ENCODE results near the gene HSPB1.
"Not testable (repeated sequence)": the region's sequence is repeated elsewhere in the genome, so short reads cannot be mapped to it uniquely, and the experiment has no call there.

HSPB1 gene

DNA sequence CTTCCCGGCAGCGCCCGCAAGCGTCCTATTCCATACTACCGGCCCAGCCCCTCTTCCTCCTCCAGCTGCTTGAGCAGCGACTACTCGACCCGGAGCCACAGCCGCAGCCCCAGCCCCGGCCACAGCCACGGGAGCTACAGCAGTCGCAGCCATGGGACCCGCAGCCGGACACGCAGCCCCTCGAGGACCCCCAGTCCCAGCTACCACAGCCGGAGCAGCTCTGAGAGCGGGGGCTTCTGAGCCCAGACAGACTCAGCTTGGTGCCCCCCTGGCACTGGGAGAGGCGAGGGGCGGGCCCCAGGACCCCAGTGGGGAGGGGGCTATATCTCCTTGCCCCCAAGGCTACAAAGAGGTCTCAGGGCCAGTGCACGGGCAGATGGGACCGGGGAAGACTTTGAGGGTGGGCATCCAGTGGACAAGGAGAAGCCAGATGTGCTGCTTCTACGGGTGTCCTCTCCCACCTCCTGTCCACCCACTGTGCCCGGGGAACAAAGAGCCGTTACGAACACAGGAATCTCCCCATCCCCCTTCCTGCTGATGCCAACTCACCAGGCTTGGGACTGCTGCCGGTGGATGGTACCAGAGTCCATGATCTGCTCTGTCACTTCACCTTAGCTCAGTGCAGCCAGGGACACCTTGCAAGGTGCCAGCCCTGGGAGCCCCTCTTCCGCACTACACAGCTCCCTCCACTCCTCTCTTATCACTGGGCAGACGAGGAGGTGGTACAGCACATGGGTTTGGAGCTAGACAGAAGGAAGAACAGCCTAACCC lies 16.7 kb upstream of the HSPB1 start:
- Histone ChIP-seq H3K4me3 (ENCODE audit: low read depth, low read length) (no peak overlapping the region), H3K4me1 (ENCODE audit: control insufficient read depth, insufficient read depth, low read length) (no peaks in the 10 kb centered on the region), H3K27ac (ENCODE audit: extremely low read depth, low read depth, low read length) (no peak overlapping the region), H3K9me3 (ENCODE audit: control insufficient read depth, insufficient read depth, low read depth, low read length) (no peaks in the 10 kb centered on the region), H3K36me3 (ENCODE audit: control insufficient read depth in 2 of 2, insufficient read depth in 1 of 2, low read length in 2 of 2) (no peaks in the 10 kb centered on the region)
- ChIA-PET POLR2A (no interaction called here), CTCF (interaction anchor here (0.6 to 1.2 kb wide), 3 partner anchors 23 to 30 kb away, joined by 3 to 5 read pairs (median 3); no protein-coding TSS in a partner anchor)
- TF ChIP-seq ZNF600 (tag by site-specific recombination; IDR thresholded peaks at IDR 0.05) (peak; percentile 46; the same call in 1 of the 2 replicates), ZNF830 (tag by site-specific recombination; IDR thresholded peaks at IDR 0.05; ENCODE audit: low read depth) (no peak)

GRCh38 chr7:76286842-76287403 lies 15.6 kb upstream of the HSPB1 start:
- no peak overlapping the region for H3K4me3 ChIP-seq (ENCODE audit: low read depth, low read length)
- POLR2A ChIA-PET: interaction anchor here (0.5 kb wide), 1 partner anchor 16 kb away, joined by 3 read pairs; no protein-coding TSS in a partner anchor
- H3K27ac ChIP-seq (ENCODE audit: extremely low read depth, low read depth, low read length): no peak overlapping the region
- no peaks in the 10 kb centered on the region for H3K9me3 ChIP-seq (ENCODE audit: control insufficient read depth, insufficient read depth, low read depth, low read length)
- H3K4me1 ChIP-seq (ENCODE audit: control insufficient read depth, insufficient read depth, low read length): no peaks in the 10 kb centered on the region
- TF ChIP-seq ZNF37A (tag by site-specific recombination; IDR thresholded peaks at IDR 0.05): no peak
- no peak for TF ChIP-seq ZNF555 (tag by site-specific recombination; conservative IDR thresholded peaks at IDR 0.05)
- H3K36me3 ChIP-seq (ENCODE audit: control insufficient read depth in 2 of 2, insufficient read depth in 1 of 2, low read length in 2 of 2): no peaks in the 10 kb centered on the region
- CTCF ChIA-PET: interaction anchor here (1.0 to 2.9 kb wide), 3 partner anchors 24 to 28 kb away, joined by 3 to 24 read pairs (median 5); no protein-coding TSS in a partner anchor

DNA sequence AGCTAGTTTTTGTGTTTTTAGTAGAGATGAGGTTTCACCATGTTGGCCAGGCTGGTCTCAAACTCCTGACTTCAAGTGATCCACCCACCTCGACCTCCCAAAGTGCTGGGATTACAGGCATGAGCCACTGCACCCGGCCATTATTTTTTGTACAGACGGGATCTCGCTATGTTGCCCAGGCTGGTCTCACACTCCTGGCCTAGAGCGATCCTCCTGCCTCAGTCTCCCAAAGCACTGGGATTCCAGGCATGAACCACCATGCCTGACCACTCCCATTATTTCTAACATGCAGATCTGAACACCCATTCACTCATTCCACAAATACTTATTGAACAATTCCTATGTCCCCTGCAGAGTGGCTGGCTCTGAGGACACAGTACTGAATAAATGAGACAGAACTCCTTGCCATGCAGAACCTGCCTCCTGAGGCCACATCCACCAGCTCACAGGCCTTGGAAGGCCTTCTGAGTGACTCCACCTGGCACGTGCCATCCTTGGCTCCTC lies 11.6 kb upstream of the HSPB1 start:
- peak overlapping the region; percentile 48; the same call in 1 of the 2 replicates for H3K27ac ChIP-seq (ENCODE audit: extremely low read depth, low read depth, low read length)
- not testable (repeated sequence) for H3K4me1 ChIP-seq (ENCODE audit: control insufficient read depth, insufficient read depth, low read length); H3K36me3 ChIP-seq (ENCODE audit: control insufficient read depth in 2 of 2, insufficient read depth in 1 of 2, low read length in 2 of 2); H3K4me3 ChIP-seq (ENCODE audit: low read depth, low read length); H3K9me3 ChIP-seq (ENCODE audit: control insufficient read depth, insufficient read depth, low read depth, low read length)
- TF ChIP-seq ZNF121 (tag by site-specific recombination; IDR thresholded peaks at IDR 0.05): peak; percentile 68
- ChIA-PET POLR2A (interaction anchor here (0.7 to 1.6 kb wide), 5 partner anchors 9 to 640 kb away, joined by 3 to 12 read pairs (median 6); no protein-coding TSS in a partner anchor), CTCF (interaction anchor here (0.5 to 6.1 kb wide), 25 partner anchors 9 to 352 kb away, joined by 3 to 133 read pairs (median 4); partner anchors contain the start of gene HSPB1)

GRCh38 chr7:76291351-76292212 lies 10.9 kb upstream of the HSPB1 start:
- no peaks in the 10 kb centered on the region for H3K4me1 ChIP-seq (ENCODE audit: control insufficient read depth, insufficient read depth, low read length)
- ChIA-PET CTCF (interaction anchor here (0.5 to 6.1 kb wide), 27 partner anchors 9 to 1208 kb away, joined by 3 to 133 read pairs (median 4); partner anchors contain the start of gene HSPB1), POLR2A (interaction anchor here (0.6 to 1.6 kb wide), 6 partner anchors 10 to 82 kb away, joined by 3 to 7 read pairs (median 4); no protein-coding TSS in a partner anchor)
- no peaks in the 10 kb centered on the region for H3K9me3 ChIP-seq (ENCODE audit: control insufficient read depth, insufficient read depth, low read depth, low read length)
- no peak overlapping the region for H3K4me3 ChIP-seq (ENCODE audit: low read depth, low read length)
- no peaks in the 10 kb centered on the region for H3K36me3 ChIP-seq (ENCODE audit: control insufficient read depth in 2 of 2, insufficient read depth in 1 of 2, low read length in 2 of 2)
- H3K27ac ChIP-seq (ENCODE audit: extremely low read depth, low read depth, low read length): peak overlapping the region; percentile 48; the same call in 1 of the 2 replicates
- TF ChIP-seq ELK4 (IDR thresholded peaks at IDR 0.05; ENCODE audit: borderline replicate concordance, low read depth, low read length): no peak
- no peak for TF ChIP-seq ZNF394 (tag by site-specific recombination; IDR thresholded peaks at IDR 0.05; ENCODE audit: borderline replicate concordance)
- TF ChIP-seq ZSCAN18 (tag by site-specific recombination; IDR thresholded peaks at IDR 0.05): no peak
- TF ChIP-seq ZNF266 (tag by site-specific recombination; IDR thresholded peaks at IDR 0.05; ENCODE audit: low read depth): no peak
- no peak for TF ChIP-seq GLI2 (tag by site-specific recombination; IDR thresholded peaks at IDR 0.05; ENCODE audit: borderline replicate concordance, low read depth)
- no peak for TF ChIP-seq ZNF830 (tag by site-specific recombination; IDR thresholded peaks at IDR 0.05; ENCODE audit: low read depth)
- TF ChIP-seq ZNF600 (tag by site-specific recombination; IDR thresholded peaks at IDR 0.05): no peak
- TF ChIP-seq ZNF398 (tag by site-specific recombination; IDR thresholded peaks at IDR 0.05): peak; percentile 73
- no peak for TF ChIP-seq ZNF423 (tag by site-specific recombination; IDR thresholded peaks at IDR 0.05)
- TF ChIP-seq ZNF10 (tag by site-specific recombination; IDR thresholded peaks at IDR 0.05): no peak
- TF ChIP-seq ZNF514 (tag by site-specific recombination; IDR thresholded peaks at IDR 0.05): no peak
- TF ChIP-seq ZFHX2 (tag by site-specific recombination; conservative IDR thresholded peaks at IDR 0.05): peak; percentile 84
- TF ChIP-seq ZNF629 (tag by site-specific recombination; IDR thresholded peaks at IDR 0.05): peak; percentile 74
- TF ChIP-seq ZNF561 (tag by site-specific recombination; IDR thresholded peaks at IDR 0.05; ENCODE audit: borderline replicate concordance): peak; percentile 29; the same call in 1 of the 2 replicates
- no peak for TF ChIP-seq HOXA7 (CRISPR knock-in tag; IDR thresholded peaks at IDR 0.05; ENCODE audit: borderline replicate concordance)
- no peak for TF ChIP-seq RBAK (tag by site-specific recombination; IDR thresholded peaks at IDR 0.05)
